Measurements from ENCODE around the gene MMD2.
"Not testable (repeated sequence)": the region's sequence is repeated elsewhere in the genome, so short reads cannot be mapped to it uniquely, and the experiment has no call there.

MMD2 gene

DNA sequence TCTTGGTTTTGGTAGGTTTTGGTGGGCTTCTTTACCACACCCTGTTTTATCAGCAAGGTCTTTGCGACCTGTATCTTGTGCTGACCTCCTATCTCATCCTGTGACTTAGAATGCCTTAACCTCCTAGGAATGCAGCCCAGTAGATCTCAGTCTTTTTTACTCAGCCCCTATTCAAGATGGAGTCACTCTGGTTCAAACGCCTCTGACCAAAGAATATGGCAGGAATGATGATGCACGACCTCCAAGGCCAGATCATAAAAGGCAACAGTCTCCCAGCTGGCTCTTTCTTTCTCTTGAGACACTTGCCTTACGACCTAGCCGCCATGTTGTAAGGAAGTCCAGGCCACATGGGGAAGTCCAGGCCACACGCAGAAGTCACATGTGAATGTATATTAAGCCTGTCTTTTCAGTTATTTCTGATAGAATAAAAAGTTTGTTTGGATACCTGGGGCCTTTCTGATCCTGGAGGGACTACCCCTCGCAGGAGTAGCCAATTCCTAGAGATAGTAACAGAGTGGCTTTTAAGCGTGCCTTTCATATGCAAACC lies 65.0 kb downstream of the MMD2 start:
- DNase-seq (ENCODE audit: low read depth) = no peak

DNA sequence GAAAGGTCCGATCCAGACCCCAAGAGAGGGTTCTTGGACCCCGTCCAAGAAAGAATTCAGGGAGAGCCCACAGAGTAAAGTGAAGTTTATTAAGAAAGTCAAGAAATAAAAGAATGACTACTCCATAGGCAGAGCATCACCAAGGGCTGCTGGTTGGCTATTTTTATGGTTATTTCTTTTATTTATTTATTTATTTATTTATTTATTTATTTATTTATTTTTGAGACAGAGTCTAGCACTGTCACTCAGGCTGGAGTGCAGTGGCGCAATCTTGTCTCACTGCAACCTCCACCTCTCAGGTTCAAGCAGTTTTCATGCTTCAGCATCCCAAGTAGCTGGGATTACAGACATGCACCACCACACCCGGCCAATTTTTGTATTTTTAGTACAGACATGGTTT lies 65.8 kb downstream of the MMD2 start:
- not testable (repeated sequence) for DNase-seq (ENCODE audit: low read depth)

- DNase-seq (ENCODE audit: low read depth) = not testable (repeated sequence)
These were observed 67.5 kb downstream of the MMD2 start for GRCh38 chr7:4891522-4891921.

GRCh38 chr7:4889682-4890081 lies 69.3 kb downstream of the MMD2 start:
- DNase-seq (ENCODE audit: low read depth) = no peak

GRCh38 chr7:4888161-4888560 lies 70.8 kb downstream of the MMD2 start:
- DNase-seq (ENCODE audit: low read depth) = no peak

GRCh38 chr7:4886671-4887070 lies 72.3 kb downstream of the MMD2 start:
- no peak for DNase-seq (ENCODE audit: low read depth)

DNA sequence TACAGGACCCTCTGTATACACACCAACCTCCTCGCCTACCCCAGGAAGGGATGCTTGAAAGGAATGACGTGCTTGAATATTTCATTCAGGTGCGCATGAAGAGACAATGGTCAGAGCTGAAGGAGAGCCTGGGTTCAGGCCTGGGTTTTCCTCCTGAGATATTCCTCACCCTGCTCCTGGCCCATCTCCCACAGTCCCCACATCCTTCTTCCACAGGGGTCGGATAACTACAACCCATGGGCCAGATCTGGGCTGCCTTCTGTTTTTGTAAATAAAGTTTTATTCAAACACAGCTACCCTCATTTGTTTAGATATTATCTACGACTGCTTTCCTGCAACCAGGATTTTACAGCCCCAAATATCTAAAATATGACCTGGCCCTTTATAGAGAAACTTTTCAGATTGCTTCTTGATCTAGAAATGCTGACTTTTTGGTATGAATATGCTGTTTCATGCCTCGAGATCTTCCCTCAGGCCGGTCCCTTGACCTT lies 73.6 kb downstream of the MMD2 start:
- DNase-seq (ENCODE audit: low read depth) = no peak

GRCh38 chr7:4884164-4884563 lies 74.8 kb downstream of the MMD2 start:
- DNase-seq (ENCODE audit: low read depth) = no peak

DNA sequence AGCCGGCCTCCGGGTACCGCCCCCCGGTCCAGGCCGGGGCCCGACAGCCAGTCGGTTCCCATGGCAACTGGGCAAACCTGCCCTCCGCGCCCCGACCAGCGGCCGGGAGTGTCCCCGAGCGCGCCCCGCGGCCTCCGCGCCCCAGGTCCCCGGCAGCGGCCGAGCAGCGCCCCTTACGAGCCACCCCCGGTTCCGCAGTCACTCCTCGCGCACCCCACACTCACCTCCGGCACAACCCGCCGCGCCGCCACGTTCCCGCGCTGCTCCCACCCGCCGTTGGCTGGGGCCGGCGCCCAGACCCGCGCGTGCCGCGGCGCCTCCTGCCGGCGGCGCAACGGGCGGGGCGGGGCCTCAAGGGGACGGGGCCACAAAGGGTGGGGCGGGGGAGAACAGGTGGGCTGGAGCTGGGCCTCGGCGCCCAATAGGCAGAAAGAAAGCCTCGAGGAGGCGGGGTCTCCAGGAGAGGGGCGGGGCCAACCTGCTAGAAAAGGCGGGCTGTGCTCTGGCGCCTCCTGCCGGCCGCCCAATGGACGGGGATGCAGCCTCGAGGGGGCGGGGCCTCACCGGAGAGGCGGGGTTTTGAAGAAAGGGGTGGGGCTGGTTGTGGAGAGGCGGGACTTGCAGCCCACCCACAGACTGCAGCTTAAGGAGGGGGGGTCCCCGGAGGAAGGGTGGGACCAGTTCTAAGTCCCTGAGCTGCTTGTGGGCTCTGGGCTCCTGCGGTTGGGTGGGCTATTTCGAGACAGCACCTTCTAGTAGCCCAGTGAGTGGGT lies 75.4 kb downstream of the MMD2 start, which contains the start of gene RADIL:
RADIL (minus strand) TSS at position 345 of the 773 bp plus-strand sequence. CDS start 5,577 bp downstream, outside the sequence.
- DNase-seq (ENCODE audit: low read depth) = peak; percentile 77

GRCh38 chr7:4883033-4883371 lies 76.0 kb downstream of the MMD2 start:
- DNase-seq (ENCODE audit: low read depth) = no peak

- no peak for DNase-seq (ENCODE audit: low read depth)
These were observed 76.6 kb downstream of the MMD2 start for GRCh38 chr7:4882169-4883032.

GRCh38 chr7:4880218-4880617 lies 78.8 kb downstream of the MMD2 start:
- no peak for DNase-seq (ENCODE audit: low read depth)

DNA sequence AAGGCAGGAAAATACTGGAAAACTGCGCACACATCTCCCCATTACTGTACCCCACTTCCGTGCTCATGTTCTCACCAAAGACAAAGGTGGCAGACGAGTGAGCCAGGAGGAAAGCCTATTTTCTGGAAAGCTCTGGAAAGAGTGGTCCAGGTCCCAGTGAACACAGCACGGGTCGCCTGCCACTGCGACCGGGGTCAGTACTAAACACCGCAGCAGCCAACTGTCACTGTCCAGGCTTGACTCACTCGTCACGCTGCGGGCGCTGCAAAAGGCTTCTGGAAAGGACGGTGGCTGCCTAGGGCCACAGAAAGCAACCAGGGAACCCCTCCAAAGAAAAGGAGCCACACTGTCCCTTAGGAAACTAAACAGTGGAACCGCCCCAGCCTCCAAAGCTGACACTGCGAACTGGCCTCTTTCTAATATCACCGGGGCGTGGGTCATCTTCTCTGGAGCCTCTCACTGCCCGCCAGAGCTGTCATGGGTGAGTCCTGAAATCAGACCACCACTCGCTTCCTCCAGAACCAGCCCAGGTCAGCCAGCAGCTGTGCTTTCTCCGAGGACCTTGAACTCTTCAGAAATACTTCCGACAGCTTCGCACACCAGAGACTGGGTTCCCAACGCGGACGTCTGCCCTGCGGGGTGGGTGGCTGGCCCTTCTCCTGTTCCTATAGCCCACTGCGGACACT lies 79.4 kb downstream of the MMD2 start:
- no peak for DNase-seq (ENCODE audit: low read depth)

- no peak for DNase-seq (ENCODE audit: low read depth)
These were observed 80.4 kb downstream of the MMD2 start for GRCh38 chr7:4878336-4879335.

DNA sequence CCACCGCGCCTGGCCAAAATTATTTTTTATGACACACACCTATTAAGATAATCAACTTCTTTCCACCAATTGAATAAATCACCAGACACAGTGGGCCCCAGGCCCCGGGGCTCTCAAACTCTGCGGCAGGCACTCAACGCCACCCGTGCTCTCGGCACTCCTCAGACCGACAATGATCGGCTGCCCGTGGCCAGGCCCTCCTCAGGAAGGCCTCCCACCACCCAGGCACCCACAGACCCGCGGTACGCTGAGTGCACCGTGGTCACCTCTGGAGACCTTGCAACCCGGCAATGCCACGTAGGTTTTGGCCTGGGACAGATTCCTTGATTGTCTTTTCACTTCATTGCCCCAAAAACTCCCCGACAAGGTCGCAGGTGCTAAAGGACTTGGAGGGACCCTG lies 82.4 kb downstream of the MMD2 start:
- DNase-seq (ENCODE audit: low read depth) = no peak

- no peak for DNase-seq (ENCODE audit: low read depth)
These were observed 83.6 kb downstream of the MMD2 start for GRCh38 chr7:4875391-4875790.

DNA sequence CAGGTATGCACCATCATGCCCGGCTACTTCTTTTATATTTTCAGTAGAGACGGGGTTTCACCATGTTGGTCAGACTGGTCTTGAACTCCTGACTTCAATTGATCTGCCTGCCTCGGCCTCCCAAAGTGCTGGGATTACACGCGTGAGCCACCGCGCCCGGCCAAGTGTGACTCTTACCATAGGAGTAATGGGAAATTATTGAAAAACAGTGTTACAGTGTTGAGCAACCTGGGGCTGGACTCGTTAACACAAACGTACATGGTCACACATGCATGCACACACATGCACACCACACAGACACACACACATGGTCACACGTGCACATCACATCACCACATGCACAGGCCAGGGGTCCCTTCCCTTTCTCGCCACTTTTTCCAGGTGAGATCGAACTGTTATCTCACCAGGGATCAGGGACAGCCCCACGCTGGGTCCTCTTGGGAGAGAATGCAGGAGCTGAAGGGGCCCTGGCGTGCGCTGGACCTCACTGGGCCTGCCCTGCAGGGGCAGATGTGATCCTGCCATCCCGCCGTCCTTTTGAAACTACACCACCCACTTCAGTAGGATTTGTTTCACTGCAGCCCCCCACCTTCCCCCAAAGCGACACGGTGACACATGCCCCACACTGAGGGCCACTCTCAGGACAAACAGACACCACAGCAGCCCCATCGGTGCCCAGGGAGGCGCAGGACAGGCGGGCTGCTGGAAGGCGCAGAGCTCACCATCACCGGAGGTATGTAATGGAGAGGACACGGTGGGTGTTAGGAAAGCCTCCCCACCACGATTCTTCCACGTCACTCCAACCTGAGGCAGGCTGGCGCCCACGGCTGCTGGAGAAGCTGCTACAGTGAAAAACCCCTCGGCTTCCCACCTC lies 85.7 kb downstream of the MMD2 start:
- DNase-seq (ENCODE audit: low read depth) = no peak

DNA sequence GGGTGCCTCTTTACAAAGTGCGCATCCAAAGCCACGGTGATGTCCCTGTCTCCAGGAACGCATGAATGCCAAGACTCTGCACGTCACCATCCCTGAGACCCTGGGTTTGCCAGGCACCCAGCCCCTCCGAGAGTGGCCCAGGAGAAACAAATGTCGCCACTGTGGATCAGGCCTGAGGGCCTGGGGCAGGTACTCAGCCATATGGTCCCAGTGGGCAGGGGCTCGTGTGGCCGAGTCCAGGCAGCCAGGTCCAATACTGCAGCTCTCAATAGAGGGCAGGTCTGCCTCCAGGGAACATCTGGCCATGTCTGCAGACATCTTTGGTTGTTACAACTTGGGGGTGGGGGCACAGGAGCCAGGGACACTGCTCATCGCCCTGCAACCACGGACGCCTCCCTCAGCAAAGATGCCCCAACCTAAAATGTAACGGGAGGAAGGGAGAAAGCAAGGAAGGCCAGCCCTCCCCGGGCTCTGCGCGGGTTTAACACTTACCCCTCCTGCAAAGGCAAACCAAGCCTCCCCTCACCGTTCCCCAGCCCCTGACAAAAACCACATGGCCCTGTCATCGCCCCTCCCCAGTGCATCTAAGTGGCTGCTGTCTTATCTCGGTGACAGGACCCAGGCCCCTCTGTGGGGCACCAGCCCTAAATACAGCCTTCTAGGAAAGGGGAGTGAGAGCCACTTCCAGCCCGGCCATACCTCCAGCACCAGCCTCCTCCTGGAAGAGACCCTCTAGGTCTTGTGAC lies 86.9 kb downstream of the MMD2 start:
- DNase-seq (ENCODE audit: low read depth) = no peak

DNA sequence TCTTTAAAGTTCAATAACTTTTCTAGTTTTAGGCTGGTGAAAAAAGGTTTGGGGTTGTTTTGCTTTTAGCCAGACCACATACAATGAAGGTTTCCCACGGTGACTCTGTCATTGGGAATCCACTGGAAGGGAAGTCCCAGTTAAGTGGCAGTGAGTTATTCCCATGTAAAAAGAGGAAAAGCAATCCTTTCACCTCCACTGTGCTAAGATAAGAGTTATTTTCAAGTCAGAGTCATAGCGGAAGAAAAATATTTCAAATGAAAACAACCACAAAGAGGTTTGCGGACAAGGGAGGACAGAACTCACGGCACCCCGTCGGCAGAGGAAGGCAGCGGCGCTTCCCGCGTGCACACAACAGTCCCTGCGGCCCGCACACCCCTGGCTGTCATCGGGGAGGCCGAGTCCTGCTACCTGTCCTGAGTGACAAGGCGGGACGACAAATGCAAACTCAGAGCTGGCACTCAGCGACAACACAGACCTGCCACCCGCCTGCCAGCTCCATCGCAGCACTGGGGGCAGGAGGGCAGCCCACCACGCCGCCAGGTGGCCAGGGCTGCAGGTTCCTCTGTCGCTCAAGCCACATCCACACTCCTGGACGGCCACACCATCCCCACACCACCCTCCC lies 87.8 kb downstream of the MMD2 start:
- DNase-seq (ENCODE audit: low read depth) = no peak
